ENCODE data around the gene RGS13. TPM values are rescaled to one million over a fixed set of nuclear protein-coding genes. Genes with fewer than 3 reads are reported as not detected.

RGS13 gene
- total RNA-seq, 1 experiment from 2014 or later = not detected

GRCh38 chr1:192604979-192605620 is 30.8 kb upstream of the RGS13 start:
- no peak overlapping the region for H3K27ac ChIP-seq
- H3K27me3 ChIP-seq (replicated peaks) = no peaks in the 10 kb centered on the region
- H3K4me3 ChIP-seq = no peak overlapping the region
- DNase-seq (ENCODE audit: low read depth in 1 of 2, low spot score in 2 of 2) = no peak
- no peaks in the 10 kb centered on the region for H3K4me1 ChIP-seq (replicated peaks)
- no peaks in the 10 kb centered on the region for H3K36me3 ChIP-seq
- no peaks in the 10 kb centered on the region for H3K9me3 ChIP-seq (replicated peaks)

GRCh38 chr1:192608671-192609070 is 27.3 kb upstream of the RGS13 start:
- no peaks in the 10 kb centered on the region for H3K36me3 ChIP-seq
- H3K27ac ChIP-seq = no peak overlapping the region
- H3K27me3 ChIP-seq (replicated peaks) = no peaks in the 10 kb centered on the region
- no peaks in the 10 kb centered on the region for H3K9me3 ChIP-seq (replicated peaks)
- no peak overlapping the region for H3K4me3 ChIP-seq
- no peak for DNase-seq (ENCODE audit: low read depth in 1 of 2, low spot score in 2 of 2)
- H3K4me1 ChIP-seq (replicated peaks) = no peaks in the 10 kb centered on the region

GRCh38 chr1:192609110-192610079 is 26.6 kb upstream of the RGS13 start:
- no peaks in the 10 kb centered on the region for H3K9me3 ChIP-seq (replicated peaks)
- H3K27me3 ChIP-seq (replicated peaks) = no peaks in the 10 kb centered on the region
- no peak overlapping the region for H3K27ac ChIP-seq
- H3K4me1 ChIP-seq (replicated peaks) = no peaks in the 10 kb centered on the region
- no peak overlapping the region for H3K4me3 ChIP-seq
- no peak for DNase-seq (ENCODE audit: low read depth in 1 of 2, low spot score in 2 of 2)
- no peaks in the 10 kb centered on the region for H3K36me3 ChIP-seq

GRCh38 chr1:192610112-192610889 is 25.6 kb upstream of the RGS13 start:
- Histone ChIP-seq H3K4me3 (no peak overlapping the region), H3K27ac (no peak overlapping the region)
- DNase-seq (ENCODE audit: low read depth in 1 of 2, low spot score in 2 of 2) = no peak

GRCh38 chr1:192615055-192615454 is 20.9 kb upstream of the RGS13 start:
- no peaks in the 10 kb centered on the region for H3K4me1 ChIP-seq (replicated peaks)
- no peaks in the 10 kb centered on the region for H3K36me3 ChIP-seq

More at GRCh38 chr1:192610112-192610889, 25.6 kb upstream of the RGS13 start:
- Histone ChIP-seq H3K4me1 (replicated peaks) (no peaks in the 10 kb centered on the region), H3K27me3 (replicated peaks) (no peaks in the 10 kb centered on the region), H3K36me3 (no peaks in the 10 kb centered on the region), H3K9me3 (replicated peaks) (no peaks in the 10 kb centered on the region)

GRCh38 chr1:192620071-192620635 is 15.8 kb upstream of the RGS13 start:
- H3K9me3 ChIP-seq (replicated peaks) = no peaks in the 10 kb centered on the region
- H3K4me3 ChIP-seq = no peak overlapping the region
- no peak for DNase-seq (ENCODE audit: low read depth in 1 of 2, low spot score in 2 of 2)
- no peaks in the 10 kb centered on the region for H3K27me3 ChIP-seq (replicated peaks)
- no peaks in the 10 kb centered on the region for H3K36me3 ChIP-seq
- no peak overlapping the region for H3K27ac ChIP-seq
- no peaks in the 10 kb centered on the region for H3K4me1 ChIP-seq (replicated peaks)

More at GRCh38 chr1:192615055-192615454, 20.9 kb upstream of the RGS13 start:
- no peak for DNase-seq (ENCODE audit: low read depth in 1 of 2, low spot score in 2 of 2)
- Histone ChIP-seq H3K27me3 (replicated peaks) (no peaks in the 10 kb centered on the region), H3K9me3 (replicated peaks) (no peaks in the 10 kb centered on the region), H3K27ac (no peak overlapping the region), H3K4me3 (no peak overlapping the region)

GRCh38 chr1:192626366-192627179 is 9.4 kb upstream of the RGS13 start:
- H3K27me3 ChIP-seq (replicated peaks) = no peaks in the 10 kb centered on the region; the same call in 1 of the 2 replicates
- no peaks in the 10 kb centered on the region for H3K9me3 ChIP-seq (replicated peaks)
- DNase-seq (ENCODE audit: low read depth in 1 of 2, low spot score in 2 of 2) = no peak
- H3K36me3 ChIP-seq = no peaks in the 10 kb centered on the region
- H3K4me3 ChIP-seq = no peak overlapping the region
- no peak overlapping the region for H3K27ac ChIP-seq
- no peaks in the 10 kb centered on the region for H3K4me1 ChIP-seq (replicated peaks)

GRCh38 chr1:192627901-192628300 is 8.0 kb upstream of the RGS13 start:
- Histone ChIP-seq H3K4me1 (replicated peaks) (no peaks in the 10 kb centered on the region), H3K4me3 (no peak overlapping the region), H3K36me3 (no peaks in the 10 kb centered on the region), H3K27ac (no peak overlapping the region), H3K27me3 (replicated peaks) (no peaks in the 10 kb centered on the region; the same call in 1 of the 2 replicates), H3K9me3 (replicated peaks) (no peaks in the 10 kb centered on the region)
- DNase-seq (ENCODE audit: low read depth in 1 of 2, low spot score in 2 of 2) = no peak

GRCh38 chr1:192628396-192629057 is 7.4 kb upstream of the RGS13 start:
- Histone ChIP-seq H3K4me3 (no peak overlapping the region), H3K36me3 (no peaks in the 10 kb centered on the region), H3K27ac (no peak overlapping the region), H3K27me3 (replicated peaks) (no peaks in the 10 kb centered on the region; the same call in 1 of the 2 replicates), H3K4me1 (replicated peaks) (no peaks in the 10 kb centered on the region), H3K9me3 (replicated peaks) (no peaks in the 10 kb centered on the region)
- DNase-seq (ENCODE audit: low read depth in 1 of 2, low spot score in 2 of 2) = no peak

GRCh38 chr1:192629612-192630011 is 6.3 kb upstream of the RGS13 start:
- no peak overlapping the region for H3K4me3 ChIP-seq
- H3K9me3 ChIP-seq (replicated peaks) = no peaks in the 10 kb centered on the region
- H3K4me1 ChIP-seq (replicated peaks) = no peaks in the 10 kb centered on the region
- no peaks in the 10 kb centered on the region for H3K36me3 ChIP-seq
- H3K27me3 ChIP-seq (replicated peaks) = no peaks in the 10 kb centered on the region; the same call in 1 of the 2 replicates
- no peak overlapping the region for H3K27ac ChIP-seq
- DNase-seq (ENCODE audit: low read depth in 1 of 2, low spot score in 2 of 2) = no peak

GRCh38 chr1:192630521-192631287 is 5.2 kb upstream of the RGS13 start:
- no peak for DNase-seq (ENCODE audit: low read depth in 1 of 2, low spot score in 2 of 2)
- H3K36me3 ChIP-seq = no peaks in the 10 kb centered on the region
- no peaks in the 10 kb centered on the region for H3K4me1 ChIP-seq (replicated peaks)
- no peak overlapping the region for H3K4me3 ChIP-seq
- no peaks in the 10 kb centered on the region for H3K9me3 ChIP-seq (replicated peaks)
- H3K27ac ChIP-seq = no peak overlapping the region
- no peaks in the 10 kb centered on the region; the same call in 1 of the 2 replicates for H3K27me3 ChIP-seq (replicated peaks)

GRCh38 chr1:192631749-192632148 is 4.2 kb upstream of the RGS13 start:
- H3K4me3 ChIP-seq = no peak overlapping the region
- no peaks in the 10 kb centered on the region for H3K36me3 ChIP-seq
- no peaks in the 10 kb centered on the region for H3K9me3 ChIP-seq (replicated peaks)
- no peaks in the 10 kb centered on the region; the same call in 1 of the 2 replicates for H3K27me3 ChIP-seq (replicated peaks)
- no peak for DNase-seq (ENCODE audit: low read depth in 1 of 2, low spot score in 2 of 2)
- no peaks in the 10 kb centered on the region for H3K4me1 ChIP-seq (replicated peaks)
- H3K27ac ChIP-seq = no peak overlapping the region

Data from SJSA1 (cell line).